K562 (cell line): ENCODE data around the gene NTM. TPM values are rescaled to one million over a fixed set of nuclear protein-coding genes. Genes with fewer than 3 reads are reported as not detected.

Experiments used
- ATAC-seq: fragments of 200-7000 bp; cut with Tn5 transposase; 3 replicates; pipeline ENCODE4 v1.9.1; 2020; ENCODE audit warnings: moderate library complexity
- BruUV-seq: library from RNA; stranded (reverse); fragments of 400-500 nt; replicated peaks from 2 replicates; lab custom pipeline; 2021; lab: Mats Ljungman, UMichigan
- CTCF ChIA-PET: fragments of 300-600 bp; formaldehyde crosslinking; extraction: SDS; loops from one replicate; lab custom pipeline; 2021; ENCODE audit warnings: low intra/inter-chr PET ratio; lab: Yijun Ruan, JAX
- POLR2A ChIA-PET: fragments of 300-600, 350-650 bp; sonication (Branson Sonifier 250); formaldehyde crosslinking; extraction: SDS; loops from one replicate; lab custom pipeline; 2021; ENCODE audit warnings: antibody characterized with exemption, inconsistent platforms; lab: Yijun Ruan, JAX
- DNase-seq, 4 experiments: peaks; one replicate each; pipeline versions ENCODE4 v3.0.0 to v3.0.0-alpha.2; 2011 to 2018; ENCODE audit warnings: low spot score in 3 of 4, mixed read lengths in 3 of 4; ENCODE audit errors: extremely low read depth in 1 of 4
- FAIRE-seq: peaks from 2 replicates; lab custom pipeline; 2011; peaks lifted over from hg19 to GRCh38; lab: Jason Lieb, UNC
- H2AFZ ChIP-seq: 2 replicates; pipeline ENCODE4 v1.6.0; 2011; ENCODE audit warnings: low read depth, low read length, control low read depth, inconsistent platforms
- H3K27ac ChIP-seq: fragments of 200-600 bp; 3 replicates; pipeline ENCODE4 v1.8.0; 2011; ENCODE audit warnings: low read depth, mild to moderate bottlenecking, control low read depth, inconsistent platforms, low read length, moderate library complexity, mixed read lengths; ENCODE audit errors: extremely low read depth
- H3K27me3 ChIP-seq, 2 experiments: fragments of 300-600 bp in 1 of 2; 2 replicates in 1 of 2; 3 replicates in 1 of 2; pipeline versions ENCODE4 v1.6.0 to v1.8.0; 2011; ENCODE audit warnings: inconsistent platforms in 2 of 2, low read length in 2 of 2, mild to moderate bottlenecking in 1 of 2, mixed read lengths in 1 of 2, moderate library complexity in 1 of 2; ENCODE audit not compliant: control insufficient read depth in 2 of 2, insufficient read depth in 2 of 2
- H3K36me3 ChIP-seq: fragments of 300-600 bp; 3 replicates; pipeline ENCODE4 v1.8.0; 2011; ENCODE audit warnings: mild to moderate bottlenecking, low read length, inconsistent platforms; ENCODE audit not compliant: control insufficient read depth, insufficient read depth
- H3K4me1 ChIP-seq, 2 experiments: fragments of 200-600 bp in 1 of 2; replicated peaks in 1 of 2; 2 replicates in 1 of 2; 3 replicates in 1 of 2; pipeline versions ENCODE4 v1.5.1 to v1.8.0; 2011; ENCODE audit warnings: inconsistent platforms in 2 of 2, low read length in 2 of 2, mild to moderate bottlenecking in 1 of 2, mixed read lengths in 1 of 2, moderate library complexity in 1 of 2; ENCODE audit not compliant: control insufficient read depth in 2 of 2, insufficient read depth in 2 of 2
- H3K4me2 ChIP-seq: 2 replicates; pipeline ENCODE4 v1.6.1; 2011; ENCODE audit warnings: low read length, control low read depth, inconsistent platforms, mixed read lengths; ENCODE audit not compliant: insufficient read depth
- H3K4me3 ChIP-seq: fragments of 200-600 bp; sonication (generic), shearing (Covaris generic); 2 replicates; pipeline ENCODE4 v1.5.1; 2016; ENCODE audit warnings: control low read depth, inconsistent platforms
- H3K79me2 ChIP-seq: fragments of 200-600 bp; 3 replicates; pipeline ENCODE4 v1.8.0; 2011; ENCODE audit warnings: low read length, inconsistent platforms; ENCODE audit not compliant: control insufficient read depth, insufficient read depth
- H3K9ac ChIP-seq, 2 experiments: 2 replicates each; pipeline versions ENCODE4 v1.6.0 to v1.6.1; 2011; ENCODE audit warnings: low read depth in 2 of 2, low read length in 2 of 2, control low read depth in 1 of 2, inconsistent platforms in 1 of 2, mild to moderate bottlenecking in 1 of 2, mixed read lengths in 1 of 2; ENCODE audit not compliant: insufficient read depth in 1 of 2
- H3K9me1 ChIP-seq: one replicate; pipeline ENCODE4 v1.6.0; 2011; ENCODE audit warnings: inconsistent platforms, mild to moderate bottlenecking, low read length, moderate library complexity; ENCODE audit not compliant: control insufficient read depth, insufficient read depth
- H3K9me3 ChIP-seq: replicated peaks from 2 replicates; pipeline ENCODE4 v1.5.1; 2011; ENCODE audit warnings: low read depth, low read length, inconsistent platforms; ENCODE audit not compliant: control insufficient read depth, insufficient read depth
- H4K20me1 ChIP-seq: replicated peaks from 2 replicates; pipeline ENCODE4 v1.6.1; 2011; ENCODE audit warnings: low read length, inconsistent platforms, mixed read lengths; ENCODE audit not compliant: control insufficient read depth, insufficient read depth
- ARNT ChIP-seq, 2 experiments: fragments of 450-650 bp; IDR thresholded peaks; 2 replicates each; pipeline ENCODE4 v1.6.1; 2016; ENCODE audit warnings: mild to moderate bottlenecking in 1 of 2
- BRF1 ChIP-seq: IDR thresholded peaks from 3 replicates; pipeline ENCODE4 v1.6.1; 2011; ENCODE audit warnings: borderline replicate concordance, mild to moderate bottlenecking; ENCODE audit not compliant: insufficient read length; ENCODE audit errors: extremely low read depth
- CBX5 ChIP-seq: IDR thresholded peaks from 2 replicates; pipeline ENCODE4 v1.6.1; 2014; ENCODE audit warnings: low read depth, borderline replicate concordance
- CLOCK ChIP-seq: fragments of 250-450 bp; sonication (Bioruptor Pico); IDR thresholded peaks from 2 replicates; pipeline ENCODE4 v1.4.0; 2020; ENCODE audit warnings: mild to moderate bottlenecking, moderate library complexity, borderline replicate concordance
- HIVEP1 ChIP-seq: fragments of 250-450 bp; sonication (Bioruptor Pico); IDR thresholded peaks from 2 replicates; pipeline ENCODE4 v1.4.0; 2020; ENCODE audit warnings: mild to moderate bottlenecking
- KLF1 ChIP-seq: fragments of 450-650 bp; IDR thresholded peaks from 2 replicates; pipeline ENCODE4 v1.6.1; 2016; ENCODE audit warnings: missing genetic modification characterization, missing compliant biosample characterization
- NCOA1 ChIP-seq: fragments of 450-650 bp; IDR thresholded peaks from 2 replicates; pipeline ENCODE4 v1.6.1; 2016; ENCODE audit warnings: low read depth
- PCBP2 ChIP-seq: fragments of 200-400 bp; formaldehyde crosslinking; IDR thresholded peaks from 2 replicates; pipeline ENCODE4 v1.6.1; 2018; ENCODE audit warnings: low read length, low read depth, mild to moderate bottlenecking, moderate library complexity; ENCODE audit not compliant: poor library complexity, severe bottlenecking
- PYGO2 ChIP-seq: fragments of 450-650 bp; IDR thresholded peaks from 2 replicates; pipeline ENCODE4 v1.6.1; 2016; ENCODE audit warnings: mild to moderate bottlenecking, missing genetic modification characterization, moderate library complexity, missing compliant biosample characterization
- SIRT6 ChIP-seq: IDR thresholded peaks from one replicate; pipeline ENCODE4 v1.6.1; 2012; ENCODE audit warnings: low read depth, mild to moderate bottlenecking, control low read depth, inconsistent platforms, low read length, moderate library complexity
- SP2 ChIP-seq: IDR thresholded peaks from 2 replicates; pipeline ENCODE4 v1.6.1; 2011; ENCODE audit warnings: mild to moderate bottlenecking, low read depth, low read length, moderate library complexity; ENCODE audit not compliant: poor library complexity, severe bottlenecking; ENCODE audit errors: extremely low read depth
- YBX1 ChIP-seq: fragments of 450-650 bp; IDR thresholded peaks from 2 replicates; pipeline ENCODE4 v1.7.1; 2016; ENCODE audit warnings: mild to moderate bottlenecking
- ZBTB5 ChIP-seq: fragments of 450-650 bp; IDR thresholded peaks from 2 replicates; pipeline ENCODE4 v1.6.1; 2017; ENCODE audit warnings: antibody characterized with exemption
- ZFX ChIP-seq: sonication (generic); formaldehyde crosslinking; IDR thresholded peaks from 2 replicates; pipeline ENCODE4 v1.8.0; 2022; ENCODE audit warnings: mild to moderate bottlenecking, missing genetic modification reagents, moderate library complexity
- WGBS: fragments of 100-300 bp; shearing (Covaris generic); methylation state at CpG from one replicate; pipeline ENCODE4 v1.1.6; 2016; ENCODE audit warnings: low coverage, mixed read lengths; ENCODE audit not compliant: insufficient coverage; ENCODE audit errors: missing lambda C conversion rate; 5-methylcytosine and 5-hydroxymethylcytosine counted together
- in situ Hi-C: fragments of 300-500 bp; cut with MboI; formaldehyde crosslinking; loops from 4 replicates; pipeline ENCODE4 v1.15.0; 2018; ENCODE audit warnings: inconsistent platforms, mixed read lengths
- intact Hi-C: fragments of 100-400 bp; cut with micrococcal nuclease; formaldehyde crosslinking; loops from 2 replicates; pipeline ENCODE4 v1.14.2; 2022
- polyA plus RNA-seq, 8 experiments: library from polyadenylated mRNA; depleted of rRNA in 4 of 8; stranded (reverse) in 5 of 8; unstranded in 3 of 8; fragments of >200 nt; fragmentation: Nextera tagmentation in 2 of 8; fragmentation: Illumina TruSeq in 1 of 8; extraction: Ambion mirVana in 2 of 8; extraction: Trizol in 1 of 8; gene quantifications; 2 replicates each; pipeline versions ENCODE4 v1.2.1 to v1.2.3, GENCODE V29; 2011 to 2014; ENCODE audit warnings: inconsistent platforms in 1 of 8, missing spikeins in 1 of 8
- total RNA-seq, 7 experiments: library from RNA; depleted of rRNA in 6 of 7; stranded (reverse); fragments of >200 nt in 6 of 7; fragmentation: Illumina TruSeq in 2 of 7; extraction: Trizol in 2 of 7; gene quantifications; 2 replicates each; pipeline versions ENCODE4 v1.2.1 to v1.2.3, GENCODE V29; 2011 to 2021; ENCODE audit warnings: low replicate concordance in 1 of 7

The NTM gene
- total and polyA plus RNA-seq, 9 of the 15 experiments (the other 6 are each of a cell fraction or from before 2014, with no cell fraction given) = not detected

GRCh38 chr11:132260636-132261035 is 890.2 kb downstream of the NTM start:
- CTCF ChIA-PET = no interaction called here
- TF ChIP-seq SIRT6 = no peak
- TF ChIP-seq ZBTB5 = no peak
- TF ChIP-seq ARNT (IDR thresholded peaks at IDR 0.05) = no peak
- TF ChIP-seq KLF1 (tag) = no peak
- no peak for TF ChIP-seq PCBP2
- TF ChIP-seq PYGO2 (tag) = no peak
- no peak for TF ChIP-seq HIVEP1
- TF ChIP-seq YBX1 = no peak
- TF ChIP-seq SP2 = no peak
- no peak for TF ChIP-seq CBX5
- no peak for TF ChIP-seq CLOCK (CRISPR knock-in tag)
- no peak for TF ChIP-seq BRF1
- TF ChIP-seq ZFX = no peak
- no peak for TF ChIP-seq NCOA1
- H3K36me3 ChIP-seq = no peaks in the 10 kb centered on the region
- H3K27me3 ChIP-seq = no peaks in the 10 kb centered on the region
- no peaks in the 10 kb centered on the region for H3K79me2 ChIP-seq
- intact Hi-C loops = no loop called here
- no peak for DNase-seq
- H3K9ac ChIP-seq = no peak overlapping the region
- 3% methylated on average over 7 of the region's 7 CpGs for WGBS
- FAIRE-seq = no peak
- POLR2A ChIA-PET = no interaction called here
- H4K20me1 ChIP-seq = no peaks in the 10 kb centered on the region
- ATAC-seq = no peak
- no TSS peak for BruUV-seq
- no peak overlapping the region for H3K27ac ChIP-seq
- no peak overlapping the region for H3K4me2 ChIP-seq
- H3K4me3 ChIP-seq = no peak overlapping the region
- no peaks in the 10 kb centered on the region for H3K4me1 ChIP-seq
- H3K9me3 ChIP-seq = no peaks in the 10 kb centered on the region
- H3K9me1 ChIP-seq = no peaks in the 10 kb centered on the region
- H2AFZ ChIP-seq = no peak overlapping the region
- in situ Hi-C loops = no loop called here
